Measurements from ENCODE around the gene FUT7. TPM values are rescaled to one million over a fixed set of nuclear protein-coding genes. Genes with fewer than 3 reads are reported as not detected.

FUT7 gene
- total RNA-seq, 4 donors from 2014 or later: 0.22 to 0.39 TPM; not detected in 2

- H3K4me3 ChIP-seq (ENCODE audit: low read depth, poor library complexity, severe bottlenecking): no peak overlapping the region
- no peak for TF ChIP-seq POLR2A (IDR thresholded peaks at IDR 0.05)
- no peak for TF ChIP-seq CTCF (IDR thresholded peaks at IDR 0.05)
- no peak for DNase-seq (ENCODE audit: low spot score in 2 of 2)
- intact Hi-C loops (cut with DNase I; ENCODE audit: low total_unique reads): no loop called here
- WGBS, 2 donors: 80 to 83% methylated on average over 20 of the region's 20 CpGs
Measured at GRCh38 chr9:137001857-137002645, 29.8 kb downstream of the FUT7 start.

- DNase-seq (ENCODE audit: low spot score in 2 of 2): no peak
- H3K4me3 ChIP-seq (ENCODE audit: low read depth, poor library complexity, severe bottlenecking): no peak overlapping the region
- no peak for TF ChIP-seq CTCF (IDR thresholded peaks at IDR 0.05)
- no peak for TF ChIP-seq POLR2A (IDR thresholded peaks at IDR 0.05)
- WGBS, 2 donors: 61 to 69% methylated on average over 10 of the region's 10 CpGs
- intact Hi-C loops (cut with DNase I; ENCODE audit: low total_unique reads): no loop called here
Measured at GRCh38 chr9:137000177-137000930, 31.5 kb downstream of the FUT7 start.

GRCh38 chr9:136997830-136998234, 34.1 kb downstream of the FUT7 start:
- TF ChIP-seq CTCF (IDR thresholded peaks at IDR 0.05) (no peak), POLR2A (IDR thresholded peaks at IDR 0.05) (no peak)
- 63 to 77% methylated on average over 18 of the region's 18 CpGs for WGBS, 2 donors
- intact Hi-C loops (cut with DNase I; ENCODE audit: low total_unique reads): no loop called here
- no peak overlapping the region for H3K4me3 ChIP-seq (ENCODE audit: low read depth, poor library complexity, severe bottlenecking)
- no peak for DNase-seq (ENCODE audit: low spot score in 2 of 2)

- 80 to 86% methylated on average over 3 to 10 of the region's 10 CpGs for WGBS, 2 donors
- intact Hi-C loops (cut with DNase I; ENCODE audit: low total_unique reads): no loop called here
- H3K4me3 ChIP-seq (ENCODE audit: low read depth, poor library complexity, severe bottlenecking): no peak overlapping the region
- DNase-seq (ENCODE audit: low spot score in 2 of 2): no peak
- TF ChIP-seq POLR2A (IDR thresholded peaks at IDR 0.05): no peak
- TF ChIP-seq CTCF (IDR thresholded peaks at IDR 0.05): no peak
Measured at GRCh38 chr9:136997371-136997770, 34.5 kb downstream of the FUT7 start.

- intact Hi-C loops (cut with DNase I; ENCODE audit: low total_unique reads): no loop called here
- 24 to 36% methylated on average over 18 to 25 of the region's 35 CpGs for WGBS, 2 donors
- DNase-seq (ENCODE audit: low spot score in 2 of 2): no peak
- TF ChIP-seq POLR2A (IDR thresholded peaks at IDR 0.05): no peak
- TF ChIP-seq CTCF (IDR thresholded peaks at IDR 0.05): no peak
- no peak within 1 kb of the TSS for H3K4me3 ChIP-seq (ENCODE audit: low read depth, poor library complexity, severe bottlenecking)
Measured at GRCh38 chr9:136996361-136997292, 35.3 kb downstream of the FUT7 start, which contains the start of gene CLIC3. CLIC3 (minus strand) TSS chr9:136996568; CDS start chr9:136996543, 25 bp downstream.

Measured in lower leg skin (tissue), 4 donors.